SW480 (cell line): Measurements from ENCODE around the gene ZNF85.
"Not testable (repeated sequence)": the region's sequence is repeated elsewhere in the genome, so short reads cannot be mapped to it uniquely, and the experiment has no call there.

Experiments
- DNase-seq: peaks from one replicate; pipeline ENCODE4 v3.0.0-alpha.2; 2016; ENCODE audit warnings: low spot score

Gene ZNF85

DNA sequence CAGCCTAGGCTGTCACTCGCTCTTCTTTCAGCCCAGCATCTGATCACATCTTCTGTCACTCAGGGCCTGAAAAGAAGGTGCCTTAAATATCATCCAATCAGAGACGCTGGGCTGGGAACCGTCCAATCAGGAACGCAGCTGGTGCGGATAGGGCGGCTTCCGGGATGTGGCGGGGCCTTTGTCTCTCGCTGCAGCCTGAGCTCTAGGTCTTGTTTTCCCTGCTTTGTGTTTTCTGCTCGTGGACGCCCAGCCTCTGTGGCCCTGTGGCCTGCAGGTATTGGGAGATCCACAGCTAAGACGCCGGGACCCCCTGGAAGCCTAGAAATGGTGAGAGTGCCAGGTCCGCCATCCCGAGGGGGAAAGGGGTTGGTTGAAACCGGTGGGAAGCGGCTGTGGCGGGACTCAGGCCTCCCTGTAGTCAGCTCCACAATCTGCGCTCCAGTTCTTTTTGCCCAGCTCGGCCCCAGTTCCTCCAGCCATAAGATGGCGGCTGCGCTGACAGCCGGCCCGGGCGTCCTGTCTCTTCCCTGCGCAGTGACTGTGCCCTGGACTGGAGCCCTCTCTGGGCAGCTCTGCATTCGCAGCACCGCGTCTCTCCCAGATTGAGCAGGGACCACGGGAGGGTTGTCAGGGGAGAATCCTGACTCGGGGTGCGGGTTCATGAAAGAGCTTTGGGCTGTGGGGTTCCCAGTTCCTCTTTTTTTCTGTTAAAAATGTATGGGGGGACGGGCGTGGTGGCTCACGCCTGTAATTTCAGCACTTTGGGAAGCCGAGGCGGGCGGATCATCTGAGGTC lies at the start of gene ZNF85:
ZNF85 (plus strand) TSS at position 175 of the 795 bp plus-strand sequence; CDS start at position 325, 150 bp downstream.
- DNase-seq, result no peak

DNA sequence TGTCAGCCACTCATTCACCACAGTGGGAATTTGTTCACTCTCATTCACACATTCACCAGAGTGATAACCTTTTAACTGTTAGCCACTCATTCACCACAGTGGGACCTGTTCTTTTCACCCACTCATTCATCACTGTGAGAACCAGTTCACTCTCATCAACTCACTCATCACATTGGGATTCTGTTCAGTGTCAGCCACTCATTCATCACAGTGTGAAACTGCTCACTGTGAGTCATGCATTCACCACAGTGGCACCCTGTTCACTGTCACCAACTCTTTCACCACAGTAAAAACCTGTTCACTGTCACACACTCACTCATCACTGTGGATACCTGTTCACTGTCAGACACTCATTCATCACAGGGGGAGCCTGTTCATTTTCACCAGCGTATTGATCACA lies 43.5 kb upstream of the ZNF85 start:
- no peak for DNase-seq

- no peak for DNase-seq
Observed at GRCh38 chr19:20912973-20913372, 10.1 kb upstream of the ZNF85 start.

GRCh38 chr19:20925481-20925880 lies 2.4 kb downstream of the ZNF85 start:
- no peak for DNase-seq

DNA sequence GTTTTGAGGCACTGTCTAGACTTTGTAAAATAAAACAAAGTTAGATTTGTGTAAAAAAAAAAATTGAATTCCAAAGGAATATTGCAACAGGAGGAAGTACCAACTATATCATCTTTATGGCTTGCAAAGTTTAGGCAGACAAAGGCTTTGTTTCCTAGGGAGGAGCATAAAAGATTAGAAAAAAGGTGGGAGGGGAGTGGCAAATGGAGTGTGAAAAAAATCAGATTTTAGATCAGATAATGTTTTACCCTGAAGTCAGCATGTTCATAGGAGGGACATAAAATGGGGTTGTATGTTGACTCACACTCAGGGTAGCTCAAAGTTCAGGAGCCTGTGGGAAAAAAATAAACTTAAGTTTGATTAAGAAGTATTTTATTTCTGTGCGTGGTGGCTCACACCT lies 3.7 kb downstream of the ZNF85 start:
- no peak for DNase-seq

DNA sequence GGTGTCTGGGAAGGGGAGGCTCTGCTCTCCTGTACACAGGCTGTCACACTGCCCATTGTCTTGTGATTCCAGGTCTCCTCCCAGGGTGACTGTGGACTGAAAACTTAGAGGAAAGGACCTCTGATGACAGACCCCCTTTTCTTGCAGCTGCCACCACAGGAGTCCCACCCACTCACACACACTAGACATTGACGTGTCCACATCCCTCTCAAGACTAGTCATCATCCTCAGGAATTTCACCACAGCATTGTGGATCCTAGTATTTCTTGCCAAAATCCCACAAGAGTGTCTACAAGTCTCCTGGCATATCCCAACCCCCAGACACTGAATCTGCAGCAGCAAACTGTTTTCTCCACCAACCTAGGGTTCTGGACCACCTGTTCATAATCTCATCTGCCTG lies 5.3 kb downstream of the ZNF85 start:
- no peak for DNase-seq

DNA sequence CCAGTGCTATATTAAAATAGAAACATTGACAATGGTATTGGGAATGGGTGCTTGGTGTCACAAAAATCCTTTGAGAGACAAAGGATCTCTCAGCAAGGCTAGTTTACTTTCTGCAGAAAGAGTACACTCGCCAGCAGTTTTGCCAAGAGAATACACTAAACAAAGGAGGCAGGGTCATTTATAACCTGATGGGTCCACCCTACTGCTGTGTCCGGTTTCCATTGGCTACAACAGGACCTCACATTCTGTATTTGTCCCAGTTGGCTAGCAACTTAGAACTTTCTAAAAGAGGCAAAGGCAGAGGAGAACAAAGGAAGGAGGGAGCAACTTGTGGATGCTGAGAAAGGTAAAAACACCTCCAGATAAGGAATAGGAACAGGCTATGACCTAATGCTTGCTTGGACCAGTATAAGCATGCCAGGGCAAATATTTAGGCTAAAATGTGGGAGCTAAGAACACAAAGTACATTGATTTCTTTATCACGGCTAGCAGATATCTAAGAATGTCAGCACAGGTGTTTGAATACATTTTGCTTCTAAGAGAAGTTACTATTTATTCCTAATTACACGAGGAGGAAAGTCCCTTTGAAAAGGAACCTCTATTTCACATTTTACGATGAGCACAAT lies 13.4 kb downstream of the ZNF85 start:
- not testable (repeated sequence) for DNase-seq

- not testable (repeated sequence) for DNase-seq
Observed at GRCh38 chr19:20952561-20953095, 29.6 kb downstream of the ZNF85 start.

DNA sequence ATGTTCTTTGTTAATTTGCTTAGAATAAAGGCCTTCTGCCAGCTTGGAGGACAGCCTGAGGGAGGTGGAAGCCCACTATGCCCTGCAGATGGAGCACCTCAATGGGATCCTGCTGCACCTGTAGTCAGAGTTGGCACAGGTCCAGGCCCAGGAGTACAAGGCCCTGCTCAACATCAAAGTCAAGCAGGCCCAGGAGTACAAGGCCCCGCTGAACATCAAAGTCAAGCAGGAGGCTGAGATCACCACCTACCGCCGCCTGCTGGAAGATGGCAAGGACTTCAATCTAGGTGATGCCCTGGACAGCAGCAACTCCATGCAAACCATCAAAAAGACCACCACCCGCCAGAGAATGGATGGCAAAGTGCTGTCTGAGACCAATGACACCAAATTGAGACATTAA lies 41.7 kb downstream of the ZNF85 start:
- no peak for DNase-seq

DNA sequence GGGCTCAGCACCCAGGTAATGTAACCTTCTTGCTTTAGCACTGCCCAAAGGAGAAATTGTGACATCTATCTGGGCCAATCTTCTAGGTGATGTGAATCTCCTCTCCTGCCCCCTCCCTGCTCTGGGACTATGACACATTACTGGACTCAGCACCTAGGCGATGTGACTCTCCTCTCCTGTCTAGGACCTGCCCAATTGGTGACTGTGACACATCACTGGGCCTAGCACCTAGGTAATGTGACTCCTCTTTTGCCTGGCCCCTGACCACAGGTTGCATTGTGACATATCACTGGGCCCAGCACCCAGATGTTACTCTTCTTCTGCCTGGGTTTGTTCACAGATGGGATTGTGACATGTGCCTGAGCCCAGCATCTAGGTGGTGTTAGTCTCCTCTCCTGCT lies 45.0 kb downstream of the ZNF85 start:
- no peak for DNase-seq

DNA sequence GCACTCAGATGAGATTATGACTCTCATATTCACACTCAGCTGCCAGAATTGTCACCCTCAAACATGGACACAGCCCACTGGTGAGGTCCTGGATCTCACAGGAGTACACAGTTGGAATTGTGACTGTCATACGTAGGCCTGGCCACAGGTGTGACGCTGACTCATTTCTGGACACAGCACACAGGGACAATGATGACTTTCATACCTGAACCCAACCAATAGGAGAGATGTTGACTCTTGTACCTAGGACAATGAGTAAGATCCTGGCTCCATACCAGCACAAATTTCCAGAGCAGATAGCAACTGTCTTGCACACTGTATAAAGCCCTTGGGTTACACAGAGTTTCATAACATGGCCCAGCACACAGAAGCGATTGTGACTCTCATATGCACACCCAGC lies 46.4 kb downstream of the ZNF85 start:
- no peak for DNase-seq

GRCh38 chr19:20969898-20970297 lies 46.8 kb downstream of the ZNF85 start:
- DNase-seq, result no peak

DNA sequence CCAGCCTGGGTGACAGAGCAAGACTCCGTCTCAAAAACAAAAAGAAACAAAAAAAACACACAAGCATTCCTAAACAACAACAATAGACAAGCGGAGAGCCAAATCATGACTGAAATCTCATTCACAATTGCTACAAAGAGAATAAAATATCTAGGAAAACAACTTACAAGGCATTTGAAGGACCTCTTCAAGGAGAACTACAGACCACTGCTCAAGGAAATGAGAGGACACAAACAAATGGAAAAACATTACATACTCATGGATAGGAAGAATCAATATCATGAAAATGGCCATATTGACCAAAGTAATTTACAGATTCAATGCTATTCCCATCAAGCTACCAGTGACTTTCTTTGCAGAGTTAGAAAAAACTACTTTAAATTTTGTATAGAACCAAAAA lies 69.7 kb downstream of the ZNF85 start:
- DNase-seq, result not testable (repeated sequence)

GRCh38 chr19:20999731-21000352 lies 76.8 kb downstream of the ZNF85 start:
- DNase-seq, result no peak
